ENCODE measurements around the gene EXTL1.
"Not testable (repeated sequence)": the region's sequence is repeated elsewhere in the genome, so short reads cannot be mapped to it uniquely, and the experiment has no call there.

The EXTL1 gene, protein sequence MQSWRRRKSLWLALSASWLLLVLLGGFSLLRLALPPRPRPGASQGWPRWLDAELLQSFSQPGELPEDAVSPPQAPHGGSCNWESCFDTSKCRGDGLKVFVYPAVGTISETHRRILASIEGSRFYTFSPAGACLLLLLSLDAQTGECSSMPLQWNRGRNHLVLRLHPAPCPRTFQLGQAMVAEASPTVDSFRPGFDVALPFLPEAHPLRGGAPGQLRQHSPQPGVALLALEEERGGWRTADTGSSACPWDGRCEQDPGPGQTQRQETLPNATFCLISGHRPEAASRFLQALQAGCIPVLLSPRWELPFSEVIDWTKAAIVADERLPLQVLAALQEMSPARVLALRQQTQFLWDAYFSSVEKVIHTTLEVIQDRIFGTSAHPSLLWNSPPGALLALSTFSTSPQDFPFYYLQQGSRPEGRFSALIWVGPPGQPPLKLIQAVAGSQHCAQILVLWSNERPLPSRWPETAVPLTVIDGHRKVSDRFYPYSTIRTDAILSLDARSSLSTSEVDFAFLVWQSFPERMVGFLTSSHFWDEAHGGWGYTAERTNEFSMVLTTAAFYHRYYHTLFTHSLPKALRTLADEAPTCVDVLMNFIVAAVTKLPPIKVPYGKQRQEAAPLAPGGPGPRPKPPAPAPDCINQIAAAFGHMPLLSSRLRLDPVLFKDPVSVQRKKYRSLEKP

DNA sequence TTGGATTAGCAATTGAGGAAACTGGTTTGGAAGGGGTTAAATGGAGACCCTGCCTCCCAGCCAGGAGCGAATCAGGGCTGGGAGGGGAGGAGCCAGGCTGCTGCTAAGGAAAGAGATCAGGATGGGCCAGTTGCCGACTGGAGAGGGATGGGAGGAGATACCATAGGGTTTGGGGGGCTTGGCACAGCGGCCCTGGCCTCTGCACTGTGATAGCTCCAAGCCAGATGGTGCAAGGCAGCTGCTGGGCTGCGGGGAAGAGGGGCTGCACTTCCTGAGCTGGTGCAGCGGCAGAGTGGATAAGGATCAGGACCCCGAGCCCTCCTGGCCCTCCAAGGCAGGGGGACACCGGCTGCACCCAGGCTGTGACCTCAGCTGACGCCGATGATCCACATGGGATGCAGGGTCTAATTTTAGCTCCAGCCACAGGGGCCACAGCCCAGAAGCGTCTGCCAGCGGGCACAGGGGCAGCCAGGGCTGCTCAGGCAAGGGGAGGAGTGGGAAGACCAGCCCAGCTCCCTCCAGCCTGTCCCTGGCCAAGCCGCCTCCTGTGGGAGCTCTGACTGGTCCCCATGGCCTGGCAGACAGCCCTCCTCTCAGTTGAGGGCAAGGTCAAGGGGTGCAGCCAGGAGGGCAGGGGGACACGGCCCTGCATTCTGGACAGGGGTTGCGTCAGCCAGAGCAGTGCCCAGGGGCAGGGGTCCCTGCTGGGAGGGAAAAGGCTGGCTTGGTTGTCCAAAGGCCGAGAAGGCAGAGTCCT lies at the start of gene EXTL1:
TSS of gene EXTL1 (plus strand) at position 129 of the 757 bp plus-strand sequence. CDS start 872 bp downstream, outside the sequence.
- no peak for DNase-seq (ENCODE audit: low read depth in 2 of 2)

DNA sequence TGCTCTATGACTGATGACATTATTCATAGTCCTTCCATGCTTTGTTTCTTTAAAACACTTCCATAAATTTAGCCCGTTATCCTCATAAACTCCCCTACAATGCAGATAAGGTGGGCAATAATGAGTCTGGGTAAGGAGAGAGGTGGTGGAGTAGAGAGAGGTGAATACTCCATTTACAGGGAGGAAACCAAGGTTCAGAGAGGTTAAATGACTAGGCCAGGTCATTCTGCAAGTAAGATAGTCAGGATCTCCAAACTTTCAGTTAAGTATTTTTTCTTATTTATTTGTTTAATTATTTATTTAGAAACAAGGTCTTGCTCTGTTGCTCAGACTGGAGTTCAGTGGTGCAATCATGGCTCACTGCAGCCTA lies 49.8 kb upstream of the EXTL1 start:
- DNase-seq (ENCODE audit: low read depth in 2 of 2) = no peak

DNA sequence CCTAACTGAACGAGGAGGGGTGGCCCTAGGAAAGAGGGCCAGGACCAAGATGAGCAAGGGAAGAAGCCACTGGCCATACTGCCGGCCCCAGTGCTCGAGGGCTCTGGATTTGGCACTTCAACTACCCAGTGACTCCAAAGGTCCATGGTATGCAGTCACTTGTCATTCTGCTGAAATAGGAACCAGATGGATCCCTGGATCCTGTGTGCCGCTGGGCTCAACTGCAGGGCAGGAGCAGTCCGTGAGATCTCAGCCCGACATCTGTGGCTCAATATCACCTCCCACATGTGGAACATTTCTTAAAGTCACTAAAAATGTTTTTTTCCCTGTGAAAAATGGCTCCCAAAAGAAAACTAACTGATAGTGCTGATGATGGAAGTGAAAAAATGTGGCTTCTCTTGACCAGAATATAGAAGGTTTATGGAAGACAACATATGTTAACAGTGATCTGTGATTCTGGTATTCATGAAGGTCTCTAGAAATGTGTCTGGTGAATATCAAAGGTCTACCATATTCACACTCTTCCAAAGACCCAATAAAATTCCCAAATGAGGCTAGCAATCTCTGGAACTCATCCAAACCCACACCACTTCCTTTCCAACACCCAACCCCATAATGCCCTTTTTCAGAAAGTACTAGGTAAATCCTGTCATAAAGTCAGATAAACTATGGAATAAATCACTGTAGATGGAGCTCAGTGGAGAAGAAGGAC lies 47.8 kb upstream of the EXTL1 start:
- no peak for DNase-seq (ENCODE audit: low read depth in 2 of 2)

DNA sequence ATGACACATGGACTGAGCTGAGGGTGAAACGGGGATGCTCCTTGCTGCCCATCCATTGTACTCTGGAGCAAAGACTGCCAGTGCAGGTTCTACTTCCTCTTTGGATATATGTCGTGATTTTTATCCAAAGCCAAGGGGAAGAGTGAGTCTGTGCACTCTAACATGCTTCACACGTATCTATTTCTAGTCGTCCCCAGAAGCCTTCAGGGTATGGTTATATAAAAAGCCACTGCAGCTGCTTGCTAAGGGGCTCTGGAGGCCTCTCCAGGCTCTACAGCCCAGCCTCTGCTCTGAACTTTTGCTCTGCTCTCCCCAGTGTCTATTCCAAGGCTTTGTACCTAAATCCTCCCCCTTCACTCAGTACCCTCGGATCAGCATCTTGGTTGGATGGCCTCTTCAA lies 43.8 kb upstream of the EXTL1 start:
- no peak for DNase-seq (ENCODE audit: low read depth in 2 of 2)

DNA sequence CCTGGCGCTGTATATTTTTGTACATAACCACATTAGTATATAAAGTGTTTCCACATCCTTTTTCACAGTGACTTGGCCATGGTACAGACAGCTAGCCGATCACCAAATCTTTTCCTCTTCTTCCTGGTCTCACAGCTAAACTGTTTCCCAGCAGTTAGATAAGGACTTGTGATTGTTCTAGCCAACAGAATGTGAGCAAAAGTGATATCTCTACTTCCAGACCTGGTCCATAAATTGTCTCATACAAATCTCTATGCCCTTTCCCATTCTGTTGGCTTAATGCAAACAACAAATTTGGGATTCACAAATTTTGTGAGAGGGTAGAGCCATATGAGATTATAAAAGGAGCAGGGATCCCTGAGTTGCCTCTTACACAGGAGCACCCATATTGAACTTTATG lies 43.2 kb upstream of the EXTL1 start:
- no peak for DNase-seq (ENCODE audit: low read depth in 2 of 2)

DNA sequence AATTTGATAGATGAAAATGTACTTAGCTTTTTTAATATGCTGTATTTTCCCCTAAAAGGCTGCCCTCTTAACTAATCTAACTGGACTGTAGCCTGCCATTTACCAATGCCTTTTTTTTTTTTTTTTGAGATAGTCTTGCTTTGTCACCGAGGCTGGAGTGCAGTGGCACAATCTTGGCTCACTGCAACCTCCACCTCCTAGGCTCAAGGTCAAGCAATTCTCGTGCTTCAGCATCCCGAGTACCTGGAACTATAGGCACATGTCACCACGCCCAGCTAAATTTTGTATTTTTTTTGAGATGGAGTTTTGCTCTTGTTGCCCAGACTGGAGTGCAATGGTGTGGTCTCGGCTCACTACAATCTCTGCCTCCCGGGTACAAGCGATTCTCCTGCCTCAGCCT lies 42.4 kb upstream of the EXTL1 start:
- DNase-seq (ENCODE audit: low read depth in 2 of 2) = no peak

DNA sequence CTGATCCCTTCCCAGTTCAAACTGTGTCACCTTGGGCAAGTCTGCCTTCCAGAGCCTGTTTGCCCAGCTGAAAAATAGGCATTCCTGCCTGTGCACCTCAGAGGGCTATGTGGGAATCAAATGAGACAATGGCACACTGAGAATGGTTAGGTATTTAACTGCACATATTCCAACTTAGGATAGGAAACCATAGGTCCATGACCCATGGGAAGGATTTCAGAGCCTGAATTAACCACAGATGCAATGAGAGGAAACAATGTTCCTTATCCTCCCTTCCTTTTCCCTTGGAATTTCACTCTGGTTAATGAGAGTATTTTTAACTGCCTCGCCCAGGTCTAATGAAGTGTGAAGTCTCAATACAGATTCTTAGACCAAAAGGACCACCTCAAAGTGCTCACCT lies 36.4 kb upstream of the EXTL1 start:
- no peak for DNase-seq (ENCODE audit: low read depth in 2 of 2)

DNA sequence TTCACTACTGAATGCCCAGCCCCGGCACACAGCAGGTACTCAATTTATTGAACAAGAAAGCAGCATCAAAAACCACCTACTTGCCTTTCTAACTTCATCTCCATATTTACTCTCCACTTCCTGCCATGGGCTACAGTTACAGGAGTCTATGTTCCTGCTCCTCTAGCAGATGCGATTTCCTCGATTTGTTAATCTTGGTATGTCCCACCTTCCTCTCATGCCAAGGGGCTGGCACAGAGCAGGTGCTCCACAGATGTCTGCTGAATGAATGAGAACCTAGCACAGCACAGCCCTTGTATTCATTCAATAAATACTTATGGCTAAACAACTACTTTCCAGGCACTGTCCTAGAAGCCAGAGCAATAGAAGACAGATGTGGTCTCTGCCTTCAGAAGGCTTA lies 35.9 kb upstream of the EXTL1 start:
- no peak for DNase-seq (ENCODE audit: low read depth in 2 of 2)

DNA sequence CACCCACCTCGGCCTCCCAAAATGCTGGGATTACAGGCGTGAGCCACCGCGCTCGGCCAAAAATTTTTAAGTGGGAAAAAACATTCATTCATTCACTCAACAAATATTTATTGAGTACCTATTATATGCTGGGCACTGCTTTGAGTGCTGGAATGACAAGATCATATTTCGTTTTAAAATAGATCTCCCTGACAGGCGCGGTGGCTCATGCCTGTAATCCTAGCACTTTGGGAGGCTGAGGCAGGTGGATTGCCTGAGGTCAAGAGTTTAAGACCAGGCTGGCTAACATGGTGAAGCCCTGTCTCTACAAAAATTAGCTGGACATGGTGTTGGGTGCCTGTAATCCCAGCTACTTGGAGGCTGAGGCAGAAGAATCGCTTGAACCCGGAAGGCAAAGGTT lies 34.8 kb upstream of the EXTL1 start:
- not testable (repeated sequence) for DNase-seq (ENCODE audit: low read depth in 2 of 2)

DNA sequence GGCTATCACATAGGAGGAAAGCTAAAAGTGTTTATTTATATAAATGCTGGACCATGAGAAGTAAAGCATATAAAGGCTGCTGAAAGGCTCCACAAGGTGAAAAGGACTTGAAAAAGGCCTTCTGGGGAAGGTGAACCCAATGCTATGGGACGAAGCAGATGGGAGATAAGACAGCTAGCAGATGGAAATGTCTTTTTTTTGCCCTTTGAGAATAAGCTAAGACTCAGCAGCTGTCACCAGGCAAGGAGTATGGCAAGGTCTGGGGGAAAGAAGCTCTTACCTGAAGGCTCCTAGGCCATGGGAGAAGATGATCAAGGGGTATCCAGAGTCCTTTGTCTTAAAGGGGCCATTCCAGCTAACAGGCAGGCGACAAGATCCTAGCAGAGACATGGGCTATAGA lies 33.6 kb upstream of the EXTL1 start:
- DNase-seq (ENCODE audit: low read depth in 2 of 2) = no peak

DNA sequence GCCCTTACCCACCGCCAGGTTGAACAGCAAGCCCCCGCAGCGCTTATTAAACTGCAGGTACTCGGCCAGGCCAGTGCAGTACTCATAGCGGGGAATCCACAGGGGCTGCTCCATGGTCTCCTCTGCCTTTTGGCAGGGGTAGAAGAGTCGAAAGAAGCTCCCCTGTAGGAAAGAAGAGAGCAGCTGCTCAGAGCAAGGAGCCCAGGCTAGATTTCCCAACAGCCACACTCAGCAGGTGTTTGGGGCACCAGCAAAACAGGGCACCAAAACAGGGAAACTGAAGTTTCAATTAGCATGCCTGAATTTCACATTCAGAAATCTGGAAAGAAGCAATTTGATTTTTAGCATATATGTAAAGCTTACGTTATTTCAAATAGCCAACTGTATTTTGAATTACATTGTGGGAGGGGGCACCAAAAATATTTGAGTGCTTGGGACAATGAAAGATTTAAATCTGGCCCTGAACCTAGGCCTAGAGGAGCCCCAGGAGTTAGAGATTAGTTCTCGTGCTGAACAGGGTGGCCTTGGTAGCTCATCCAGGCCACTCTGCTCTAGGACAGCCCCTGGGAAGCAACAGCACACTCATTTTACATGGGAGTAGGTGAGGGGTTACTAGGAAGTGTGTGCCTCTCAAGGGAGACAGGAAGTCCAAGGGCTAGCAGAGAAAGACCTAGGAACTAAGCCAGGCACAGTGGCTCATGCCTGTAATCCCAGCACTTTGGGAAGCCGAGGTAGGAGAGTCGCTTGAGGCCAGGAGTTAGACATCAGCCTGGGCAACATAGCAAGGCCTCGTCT lies 31.9 kb upstream of the EXTL1 start:
- no peak for DNase-seq (ENCODE audit: low read depth in 2 of 2)

DNA sequence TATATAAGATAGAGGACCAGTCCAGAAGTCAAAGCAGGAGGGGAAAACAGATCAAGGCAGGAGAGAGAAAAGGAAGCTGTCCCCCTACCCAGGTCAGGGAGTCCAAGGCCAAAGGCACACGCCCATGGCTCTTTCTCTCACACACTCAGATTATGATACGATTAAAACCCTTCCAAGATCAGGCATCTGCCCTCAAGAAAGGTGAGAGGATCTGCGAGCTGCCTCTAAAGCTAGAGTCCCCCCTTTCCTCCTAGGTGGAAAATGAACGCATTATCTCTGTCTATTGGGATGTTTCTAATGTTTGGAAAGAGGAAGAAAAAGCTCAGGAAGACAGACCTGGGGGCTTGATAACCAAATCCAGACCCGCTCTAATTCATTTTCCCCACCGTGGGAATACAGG lies 31.3 kb upstream of the EXTL1 start:
- DNase-seq (ENCODE audit: low read depth in 2 of 2) = no peak

DNA sequence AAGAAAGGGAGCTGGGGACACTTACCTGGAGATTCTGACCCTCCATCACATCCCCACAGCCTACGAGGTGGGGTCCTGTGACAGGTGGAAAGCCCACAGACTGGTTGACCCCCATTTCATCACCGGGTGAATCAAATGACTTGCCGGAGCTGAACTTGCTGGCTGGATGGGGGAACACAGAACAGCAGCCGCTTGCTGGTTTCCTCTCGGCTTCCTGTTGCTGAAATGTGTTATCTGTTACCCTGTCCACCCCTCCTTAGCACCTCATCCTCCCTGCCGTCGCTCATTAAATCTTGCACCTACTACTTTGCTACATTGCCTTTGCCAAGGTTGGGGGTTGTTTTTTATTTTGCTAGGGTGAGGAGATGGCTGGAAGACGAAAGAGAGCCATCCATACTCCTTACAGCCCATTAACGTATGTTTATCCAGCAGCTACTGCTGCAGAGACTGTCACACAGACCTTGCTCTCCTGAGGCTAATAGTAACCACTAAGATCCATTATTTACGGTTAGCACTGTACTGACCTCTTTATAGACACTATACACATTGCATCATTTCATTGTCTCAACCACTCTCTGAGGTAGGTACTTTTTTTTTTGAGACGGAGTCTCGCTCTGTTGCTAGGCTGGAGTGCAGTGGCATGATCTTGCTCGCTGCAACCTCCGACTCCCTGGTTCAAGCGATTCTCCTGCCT lies 30.7 kb upstream of the EXTL1 start:
- peak; percentile 27 to 32 for DNase-seq (ENCODE audit: low read depth in 2 of 2)

DNA sequence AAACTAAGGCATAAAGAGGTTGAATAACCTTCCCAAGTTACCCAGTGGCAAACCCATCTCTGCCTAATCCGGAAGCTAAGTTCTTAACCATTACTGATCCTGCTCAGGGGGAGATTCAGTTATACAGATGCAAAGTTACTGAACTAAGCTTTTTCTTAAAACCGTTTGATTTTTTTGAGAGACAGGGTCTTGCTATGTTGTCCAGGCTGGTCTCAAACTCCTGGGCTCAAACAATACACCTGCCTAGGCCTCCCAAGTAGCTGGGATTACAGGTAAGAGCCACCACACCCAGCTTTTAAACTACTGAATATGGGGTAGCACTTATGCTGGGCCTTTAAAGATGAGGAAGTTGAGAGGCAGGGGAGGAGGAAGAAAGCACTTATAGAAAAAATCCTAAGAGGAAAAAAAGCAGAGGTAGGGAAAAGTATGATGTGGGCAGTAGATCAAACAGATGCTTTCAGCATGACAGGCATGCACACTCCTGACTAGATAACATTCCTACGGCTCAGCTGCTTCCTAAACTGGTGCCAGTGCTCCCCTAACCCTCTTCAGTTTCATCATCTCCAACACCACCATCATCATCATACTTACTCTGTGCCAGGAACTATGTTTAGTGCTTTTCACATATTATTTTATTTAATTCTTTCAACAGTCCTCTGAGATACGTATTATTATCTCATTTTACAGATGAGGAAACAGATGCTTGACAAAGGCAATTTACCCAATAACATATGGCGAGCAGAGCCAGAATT lies 29.5 kb upstream of the EXTL1 start:
- no peak for DNase-seq (ENCODE audit: low read depth in 2 of 2)

DNA sequence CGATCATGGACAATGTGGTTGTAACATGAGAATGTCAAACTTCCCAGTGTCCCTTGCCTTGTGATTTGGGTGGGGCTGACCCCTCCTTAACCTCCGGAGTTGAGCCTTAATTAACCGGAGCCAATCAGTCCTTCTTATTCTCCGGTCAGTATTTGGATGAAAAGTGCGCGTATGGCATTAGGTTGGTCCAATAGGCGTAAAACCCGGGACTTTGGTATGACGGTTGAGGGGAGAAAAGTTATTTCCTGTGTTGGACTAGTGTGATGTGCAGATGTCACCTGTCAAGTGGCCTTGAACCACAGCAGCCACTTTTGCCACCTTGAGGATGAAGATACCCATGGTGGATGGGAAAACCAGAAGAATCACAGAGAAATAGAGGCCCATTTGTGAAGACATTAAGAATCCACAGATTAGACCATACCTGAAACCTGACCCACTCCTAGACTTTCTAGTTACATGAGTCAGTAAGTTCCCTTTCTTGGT lies 28.8 kb upstream of the EXTL1 start:
- DNase-seq (ENCODE audit: low read depth in 2 of 2) = no peak

DNA sequence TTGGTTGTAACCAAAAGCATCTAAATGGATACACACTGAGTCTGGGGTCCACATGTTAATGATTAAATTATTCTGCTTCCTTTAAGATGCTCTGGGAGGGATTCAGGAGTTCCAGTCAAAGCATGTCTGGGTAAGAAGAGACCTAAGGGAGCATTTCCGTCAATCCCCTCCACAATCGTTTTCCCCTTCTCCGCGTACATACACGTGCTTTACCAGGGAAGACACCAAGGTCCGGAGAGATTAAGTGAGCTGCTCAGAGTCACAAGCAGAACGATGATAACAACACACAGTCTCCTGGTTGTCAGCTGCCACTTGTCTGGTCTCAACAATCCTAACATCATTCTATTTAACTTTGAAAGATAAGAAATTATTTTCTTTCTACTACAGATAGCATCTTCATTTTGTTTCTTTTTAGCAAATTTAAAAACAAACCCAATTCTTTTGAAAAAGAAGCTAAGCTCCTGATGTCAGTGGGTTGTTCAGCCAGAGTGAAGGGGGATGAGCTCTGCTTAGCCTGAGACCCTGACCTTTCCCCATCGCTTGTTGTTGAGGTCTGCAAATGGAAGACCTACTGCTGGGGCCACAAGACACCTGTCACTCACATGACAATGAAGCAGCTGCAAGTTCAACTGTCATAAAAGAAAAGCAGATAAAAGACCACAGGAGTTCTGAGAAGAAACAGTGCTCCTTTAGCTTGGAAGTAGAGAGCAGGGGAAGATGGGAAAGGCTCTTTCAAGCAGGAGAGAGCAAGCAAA lies 28.2 kb upstream of the EXTL1 start:
- DNase-seq (ENCODE audit: low read depth in 2 of 2) = no peak

DNA sequence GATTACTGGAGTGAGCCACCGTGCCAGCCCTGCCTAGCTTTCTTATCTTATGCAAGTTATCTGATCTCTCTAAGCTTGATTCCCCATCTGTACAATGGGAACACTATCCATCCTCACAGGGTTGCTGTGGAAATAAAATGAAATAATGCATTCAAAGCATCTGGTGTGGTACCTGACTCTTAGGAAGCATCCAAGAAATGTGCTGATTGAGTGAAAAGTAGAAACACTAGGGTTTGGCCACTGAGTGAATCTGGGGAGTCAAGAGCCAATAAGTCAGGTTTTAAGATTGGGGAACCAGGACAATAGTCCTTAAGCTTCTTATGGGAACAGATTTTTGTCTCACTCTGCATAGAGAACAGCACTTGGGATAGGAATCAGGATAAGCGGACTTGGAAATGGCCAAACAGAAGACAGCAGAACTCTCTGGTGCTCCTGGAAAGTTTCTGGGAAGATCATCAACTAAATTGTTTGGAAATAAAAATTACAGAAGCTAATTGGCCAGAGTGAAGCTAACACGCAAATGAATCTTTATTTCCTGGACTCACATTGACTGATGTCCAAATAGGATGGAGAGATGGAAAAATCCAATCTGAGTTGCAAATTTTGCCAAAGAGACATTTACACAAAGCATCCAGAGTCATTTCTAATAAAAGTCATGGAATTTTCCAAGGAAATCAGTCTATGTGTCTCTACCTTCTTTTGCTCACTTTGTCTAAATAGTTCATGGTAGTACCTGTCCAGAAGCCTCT lies 27.0 kb upstream of the EXTL1 start:
- no peak for DNase-seq (ENCODE audit: low read depth in 2 of 2)

All from stimulated activated CD8-positive, alpha-beta memory T cell treated with anti-CD3 and anti-CD28 coated beads, Interleukin-2, amount 100 ng/mL, for 1 hour (primary cell).